Measurements from ENCODE around the gene PODXL. TPM values are rescaled to one million over a fixed set of nuclear protein-coding genes. Genes with fewer than 3 reads are reported as not detected.

The PODXL gene
- polyA plus RNA-seq, 1 experiment = 0.79 TPM

- POLR2A ChIA-PET = interaction anchor here (0.6 kb wide), 1 partner anchor 111 kb away, joined by 3 read pairs; no protein-coding TSS in a partner anchor
- peak; percentile 63 for TF ChIP-seq CTCF (IDR thresholded peaks at IDR 0.05; ENCODE audit: low read depth, low read length)
- Histone ChIP-seq H3K27ac (ENCODE audit: low read depth, low read length) (no peak overlapping the region), H3K27me3 (ENCODE audit: control insufficient read depth, insufficient read depth, low read length) (peaks cover 9% of the 10 kb centered on the region), H3K4me3 (ENCODE audit: low read depth, low read length) (no peak overlapping the region), H3K9me3 (ENCODE audit: control insufficient read depth, insufficient read depth, low read length) (no peaks in the 10 kb centered on the region)
- CTCF ChIA-PET = interaction anchor here (0.7 to 4.2 kb wide), 8 partner anchors 16 to 109 kb away, joined by 3 to 20 read pairs (median 7); no protein-coding TSS in a partner anchor
- no peak for DNase-seq (ENCODE audit: low read depth, low spot score)
These were observed 9.8 kb downstream of the PODXL start for GRCh38 chr7:131546583-131547141.

- DNase-seq (ENCODE audit: low read depth, low spot score) = no peak
- CTCF ChIA-PET = interaction anchor here (0.9 to 4.2 kb wide), 7 partner anchors 8 to 109 kb away, joined by 3 to 20 read pairs (median 7); no protein-coding TSS in a partner anchor
- Histone ChIP-seq H3K4me3 (ENCODE audit: low read depth, low read length) (no peak overlapping the region), H3K9me3 (ENCODE audit: control insufficient read depth, insufficient read depth, low read length) (no peaks in the 10 kb centered on the region), H3K27me3 (ENCODE audit: control insufficient read depth, insufficient read depth, low read length) (peaks cover 9% of the 10 kb centered on the region), H3K27ac (ENCODE audit: low read depth, low read length) (no peak overlapping the region)
- TF ChIP-seq CTCF (IDR thresholded peaks at IDR 0.05; ENCODE audit: low read depth, low read length) = no peak
- POLR2A ChIA-PET = no interaction called here
These were observed 10.3 kb downstream of the PODXL start for GRCh38 chr7:131546126-131546525.

GRCh38 chr7:131544449-131545301 is 11.8 kb downstream of the PODXL start:
- Histone ChIP-seq H3K4me3 (ENCODE audit: low read depth, low read length) (no peak overlapping the region), H3K27me3 (ENCODE audit: control insufficient read depth, insufficient read depth, low read length) (peaks cover 7% of the 10 kb centered on the region), H3K9me3 (ENCODE audit: control insufficient read depth, insufficient read depth, low read length) (no peaks in the 10 kb centered on the region), H3K27ac (ENCODE audit: low read depth, low read length) (no peak overlapping the region)
- no peak for DNase-seq (ENCODE audit: low read depth, low spot score)
- TF ChIP-seq CTCF (IDR thresholded peaks at IDR 0.05; ENCODE audit: low read depth, low read length) = peak; percentile 29
- CTCF ChIA-PET = interaction anchor here (0.7 to 4.2 kb wide), 3 partner anchors 36 to 111 kb away, joined by 3 to 20 read pairs (median 3); no protein-coding TSS in a partner anchor
- POLR2A ChIA-PET = no interaction called here

- DNase-seq (ENCODE audit: low read depth, low spot score) = no peak
- H3K9me3 ChIP-seq (ENCODE audit: control insufficient read depth, insufficient read depth, low read length) = no peaks in the 10 kb centered on the region
- H3K27ac ChIP-seq (ENCODE audit: low read depth, low read length) = no peak overlapping the region
- no peak overlapping the region for H3K4me3 ChIP-seq (ENCODE audit: low read depth, low read length)
- CTCF ChIA-PET = interaction anchor here (0.7 to 4.2 kb wide), 3 partner anchors 36 to 111 kb away, joined by 3 to 20 read pairs (median 3); no protein-coding TSS in a partner anchor
- TF ChIP-seq CTCF (IDR thresholded peaks at IDR 0.05; ENCODE audit: low read depth, low read length) = no peak
- POLR2A ChIA-PET = no interaction called here
- peaks cover 4% of the 10 kb centered on the region for H3K27me3 ChIP-seq (ENCODE audit: control insufficient read depth, insufficient read depth, low read length)
These were observed 12.4 kb downstream of the PODXL start for GRCh38 chr7:131544021-131544420.

- ChIA-PET CTCF (interaction anchor here (4.2 kb wide), 1 partner anchor 112 kb away, joined by 20 read pairs; no protein-coding TSS in a partner anchor), POLR2A (no interaction called here)
- H3K27me3 ChIP-seq (ENCODE audit: control insufficient read depth, insufficient read depth, low read length) = peaks cover 1% of the 10 kb centered on the region
- no peak overlapping the region for H3K27ac ChIP-seq (ENCODE audit: low read depth, low read length)
- no peak for TF ChIP-seq CTCF (IDR thresholded peaks at IDR 0.05; ENCODE audit: low read depth, low read length)
- no peak for DNase-seq (ENCODE audit: low read depth, low spot score)
- H3K9me3 ChIP-seq (ENCODE audit: control insufficient read depth, insufficient read depth, low read length) = no peaks in the 10 kb centered on the region
- no peak overlapping the region for H3K4me3 ChIP-seq (ENCODE audit: low read depth, low read length)
These were observed 13.1 kb downstream of the PODXL start for GRCh38 chr7:131543298-131543697.

Measured in AG04450 (cell line).